Measurements from ENCODE around the gene CAMSAP2.
A peak's percentile ranks its signal among the peaks of the same experiment; 100 is the strongest.
"Not testable (repeated sequence)": the region's sequence is repeated elsewhere in the genome, so short reads cannot be mapped to it uniquely, and the experiment has no call there.

The CAMSAP2 gene

GRCh38 chr1:200779326-200779725, 40.6 kb downstream of the CAMSAP2 start:
- no peak for DNase-seq (ENCODE audit: low read depth in 2 of 3, low spot score in 1 of 3)

GRCh38 chr1:200780545-200781369, 42.1 kb downstream of the CAMSAP2 start:
- DNase-seq (ENCODE audit: low read depth in 2 of 3, low spot score in 1 of 3) = no peak

- DNase-seq (ENCODE audit: low read depth in 2 of 3, low spot score in 1 of 3) = no peak
These were observed 45.2 kb downstream of the CAMSAP2 start for GRCh38 chr1:200783926-200784325.

- DNase-seq (ENCODE audit: low read depth in 2 of 3, low spot score in 1 of 3) = no peak
These were observed 45.9 kb downstream of the CAMSAP2 start for GRCh38 chr1:200784576-200784975.

- DNase-seq (ENCODE audit: low read depth in 2 of 3, low spot score in 1 of 3) = no peak
These were observed 48.1 kb downstream of the CAMSAP2 start for GRCh38 chr1:200786788-200787187.

GRCh38 chr1:200787896-200788387, 49.2 kb downstream of the CAMSAP2 start:
- DNase-seq (ENCODE audit: low read depth in 2 of 3, low spot score in 1 of 3) = no peak

- not testable (repeated sequence) for DNase-seq (ENCODE audit: low read depth in 2 of 3, low spot score in 1 of 3)
These were observed 52.3 kb downstream of the CAMSAP2 start for GRCh38 chr1:200791012-200791411.

GRCh38 chr1:200793677-200794076, 55.0 kb downstream of the CAMSAP2 start:
- DNase-seq (ENCODE audit: low read depth in 2 of 3, low spot score in 1 of 3) = no peak

- no peak for DNase-seq (ENCODE audit: low read depth in 2 of 3, low spot score in 1 of 3)
These were observed 55.9 kb downstream of the CAMSAP2 start for GRCh38 chr1:200794506-200795065.

- DNase-seq (ENCODE audit: low read depth in 2 of 3, low spot score in 1 of 3) = no peak
These were observed 56.5 kb downstream of the CAMSAP2 start for GRCh38 chr1:200795156-200795555.

- no peak for DNase-seq (ENCODE audit: low read depth in 2 of 3, low spot score in 1 of 3)
These were observed 63.3 kb downstream of the CAMSAP2 start for GRCh38 chr1:200802042-200802441.

GRCh38 chr1:200802865-200803512, 64.3 kb downstream of the CAMSAP2 start:
- DNase-seq (ENCODE audit: low read depth in 2 of 3, low spot score in 1 of 3) = peak; percentile 47 to 74 (median 64)

- no peak for DNase-seq (ENCODE audit: low read depth in 2 of 3, low spot score in 1 of 3)
These were observed 67.0 kb downstream of the CAMSAP2 start for GRCh38 chr1:200805719-200806118.

GRCh38 chr1:200808846-200809245, 70.2 kb downstream of the CAMSAP2 start:
- no peak for DNase-seq (ENCODE audit: low read depth in 2 of 3, low spot score in 1 of 3)

GRCh38 chr1:200811704-200812103, 73.0 kb downstream of the CAMSAP2 start:
- no peak for DNase-seq (ENCODE audit: low read depth in 2 of 3, low spot score in 1 of 3)

- not testable (repeated sequence) for DNase-seq (ENCODE audit: low read depth in 2 of 3, low spot score in 1 of 3)
These were observed 78.0 kb downstream of the CAMSAP2 start for GRCh38 chr1:200816624-200817224.

- DNase-seq (ENCODE audit: low read depth in 2 of 3, low spot score in 1 of 3) = no peak
These were observed 79.6 kb downstream of the CAMSAP2 start for GRCh38 chr1:200818248-200818647.

- no peak for DNase-seq (ENCODE audit: low read depth in 2 of 3, low spot score in 1 of 3)
These were observed 81.0 kb downstream of the CAMSAP2 start for GRCh38 chr1:200819726-200820125.

- DNase-seq (ENCODE audit: low read depth in 2 of 3, low spot score in 1 of 3) = no peak
These were observed 92.4 kb downstream of the CAMSAP2 start for GRCh38 chr1:200831091-200831490.

GRCh38 chr1:200834383-200834782, 95.7 kb downstream of the CAMSAP2 start:
- no peak for DNase-seq (ENCODE audit: low read depth in 2 of 3, low spot score in 1 of 3)

GRCh38 chr1:200836213-200836612, 97.5 kb downstream of the CAMSAP2 start:
- no peak for DNase-seq (ENCODE audit: low read depth in 2 of 3, low spot score in 1 of 3)
